HepG2 (cell line): ENCODE results near the gene EVI5.

Source experiments
- CHD4 ChIP-seq: fragments of 200-600 bp; sonication (generic); IDR thresholded peaks from 2 replicates; pipeline ENCODE4 v1.7.0; 2017; ENCODE audit warnings: mild to moderate bottlenecking, low read length, borderline replicate concordance
- FLYWCH1 ChIP-seq: sonication (generic); formaldehyde crosslinking; IDR thresholded peaks from 2 replicates; pipeline ENCODE4 v1.8.1; 2023; ENCODE audit warnings: mild to moderate bottlenecking, missing genetic modification reagents
- PCBP2 ChIP-seq: fragments of 200-400 bp; formaldehyde crosslinking; optimal IDR thresholded peaks from 2 replicates; pipeline ENCODE3; 2018; ENCODE audit warnings: low read length, low read depth; ENCODE audit not compliant: poor library complexity, severe bottlenecking
- REPIN1 ChIP-seq: sonication (generic); formaldehyde crosslinking; IDR thresholded peaks from 2 replicates; pipeline ENCODE4 v1.8.0; 2022; ENCODE audit warnings: missing genetic modification reagents, low read depth, mild to moderate bottlenecking, borderline replicate concordance
- SAFB2 ChIP-seq: sonication (generic); formaldehyde crosslinking; IDR thresholded peaks from 2 replicates; pipeline ENCODE4 v1.5.1; 2020; ENCODE audit warnings: missing genetic modification reagents, low read depth, mild to moderate bottlenecking, borderline replicate concordance
- TBP ChIP-seq: sonication (generic); formaldehyde crosslinking; IDR thresholded peaks from 2 replicates; pipeline ENCODE4 v1.5.0; 2020; ENCODE audit warnings: missing genetic modification reagents
- ZFP36L1 ChIP-seq: sonication (generic); formaldehyde crosslinking; IDR thresholded peaks from 2 replicates; pipeline ENCODE4 v1.8.0; 2022; ENCODE audit warnings: mild to moderate bottlenecking, missing genetic modification reagents, moderate library complexity
- ZNF644 ChIP-seq: IDR thresholded peaks from 2 replicates; pipeline ENCODE4 v1.6.1; 2016; ENCODE audit warnings: low read depth
- TF ChIP-seq, protein P1 (sequence below): IDR thresholded peaks from 2 replicates; pipeline ENCODE4 v1.6.1; 2016
- TF ChIP-seq, protein P2 (sequence below): sonication (generic); formaldehyde crosslinking; IDR thresholded peaks from 2 replicates; pipeline ENCODE4 v1.5.0; 2020; ENCODE audit warnings: mild to moderate bottlenecking, missing genetic modification reagents, moderate library complexity
- TF ChIP-seq, protein P3 (sequence below): IDR thresholded peaks from 2 replicates; pipeline ENCODE4 v1.6.1; 2016; ENCODE audit warnings: missing compliant biosample characterization, missing genetic modification reagents, borderline replicate concordance
- TF ChIP-seq, protein P4 (sequence below): sonication (generic); formaldehyde crosslinking; IDR thresholded peaks from 2 replicates; pipeline ENCODE4 v1.9.0; 2021; ENCODE audit warnings: missing genetic modification reagents, borderline replicate concordance
- TF ChIP-seq, protein P5 (sequence below): sonication (generic); formaldehyde crosslinking; IDR thresholded peaks from 2 replicates; pipeline ENCODE4 v1.4.0; 2020; ENCODE audit warnings: missing genetic modification reagents
- TF ChIP-seq, protein P6 (sequence below): conservative IDR thresholded peaks from 2 replicates; pipeline ENCODE4 v1.6.1; 2018; ENCODE audit warnings: missing genetic modification reagents

DNA sequence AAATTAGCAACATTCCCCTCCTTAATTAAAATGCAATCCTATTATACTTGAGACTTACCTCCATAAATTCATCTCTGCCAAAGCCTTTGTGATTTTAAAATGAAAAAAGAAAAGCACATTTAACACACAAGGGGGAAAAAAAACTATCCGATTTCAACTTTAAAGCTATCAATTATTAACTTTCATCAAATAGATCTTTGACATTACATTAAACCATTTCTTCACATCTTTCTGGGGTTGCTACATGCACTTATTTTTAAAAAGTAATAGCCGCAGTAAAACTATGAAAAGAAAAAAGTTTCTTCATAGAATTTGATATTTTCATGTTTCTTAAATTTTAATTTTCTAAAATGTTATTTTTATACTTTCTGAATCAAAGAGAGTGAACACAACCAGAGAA is 71.0 kb downstream of the EVI5 start:
- no peak for TF ChIP-seq SAFB2 (CRISPR knock-in tag)
- no peak for TF ChIP-seq TBP (CRISPR knock-in tag)
- TF ChIP-seq, protein P1, sequence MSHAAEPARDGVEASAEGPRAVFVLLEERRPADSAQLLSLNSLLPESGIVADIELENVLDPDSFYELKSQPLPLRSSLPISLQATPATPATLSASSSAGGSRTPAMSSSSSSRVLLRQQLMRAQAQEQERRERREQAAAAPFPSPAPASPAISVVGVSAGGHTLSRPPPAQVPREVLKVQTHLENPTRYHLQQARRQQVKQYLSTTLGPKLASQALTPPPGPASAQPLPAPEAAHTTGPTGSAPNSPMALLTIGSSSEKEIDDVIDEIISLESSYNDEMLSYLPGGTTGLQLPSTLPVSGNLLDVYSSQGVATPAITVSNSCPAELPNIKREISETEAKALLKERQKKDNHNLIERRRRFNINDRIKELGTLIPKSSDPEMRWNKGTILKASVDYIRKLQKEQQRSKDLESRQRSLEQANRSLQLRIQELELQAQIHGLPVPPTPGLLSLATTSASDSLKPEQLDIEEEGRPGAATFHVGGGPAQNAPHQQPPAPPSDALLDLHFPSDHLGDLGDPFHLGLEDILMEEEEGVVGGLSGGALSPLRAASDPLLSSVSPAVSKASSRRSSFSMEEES (CRISPR knock-in tag) = no peak
- TF ChIP-seq, protein P2, sequence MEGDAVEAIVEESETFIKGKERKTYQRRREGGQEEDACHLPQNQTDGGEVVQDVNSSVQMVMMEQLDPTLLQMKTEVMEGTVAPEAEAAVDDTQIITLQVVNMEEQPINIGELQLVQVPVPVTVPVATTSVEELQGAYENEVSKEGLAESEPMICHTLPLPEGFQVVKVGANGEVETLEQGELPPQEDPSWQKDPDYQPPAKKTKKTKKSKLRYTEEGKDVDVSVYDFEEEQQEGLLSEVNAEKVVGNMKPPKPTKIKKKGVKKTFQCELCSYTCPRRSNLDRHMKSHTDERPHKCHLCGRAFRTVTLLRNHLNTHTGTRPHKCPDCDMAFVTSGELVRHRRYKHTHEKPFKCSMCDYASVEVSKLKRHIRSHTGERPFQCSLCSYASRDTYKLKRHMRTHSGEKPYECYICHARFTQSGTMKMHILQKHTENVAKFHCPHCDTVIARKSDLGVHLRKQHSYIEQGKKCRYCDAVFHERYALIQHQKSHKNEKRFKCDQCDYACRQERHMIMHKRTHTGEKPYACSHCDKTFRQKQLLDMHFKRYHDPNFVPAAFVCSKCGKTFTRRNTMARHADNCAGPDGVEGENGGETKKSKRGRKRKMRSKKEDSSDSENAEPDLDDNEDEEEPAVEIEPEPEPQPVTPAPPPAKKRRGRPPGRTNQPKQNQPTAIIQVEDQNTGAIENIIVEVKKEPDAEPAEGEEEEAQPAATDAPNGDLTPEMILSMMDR (CRISPR knock-in tag) = no peak
- TF ChIP-seq, protein P3, sequence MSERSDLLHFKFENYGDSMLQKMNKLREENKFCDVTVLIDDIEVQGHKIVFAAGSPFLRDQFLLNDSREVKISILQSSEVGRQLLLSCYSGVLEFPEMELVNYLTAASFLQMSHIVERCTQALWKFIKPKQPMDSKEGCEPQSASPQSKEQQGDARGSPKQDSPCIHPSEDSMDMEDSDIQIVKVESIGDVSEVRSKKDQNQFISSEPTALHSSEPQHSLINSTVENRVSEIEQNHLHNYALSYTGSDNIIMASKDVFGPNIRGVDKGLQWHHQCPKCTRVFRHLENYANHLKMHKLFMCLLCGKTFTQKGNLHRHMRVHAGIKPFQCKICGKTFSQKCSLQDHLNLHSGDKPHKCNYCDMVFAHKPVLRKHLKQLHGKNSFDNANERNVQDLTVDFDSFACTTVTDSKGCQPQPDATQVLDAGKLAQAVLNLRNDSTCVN (CRISPR knock-in tag) = no peak
- no peak for TF ChIP-seq CHD4
- TF ChIP-seq, protein P4, sequence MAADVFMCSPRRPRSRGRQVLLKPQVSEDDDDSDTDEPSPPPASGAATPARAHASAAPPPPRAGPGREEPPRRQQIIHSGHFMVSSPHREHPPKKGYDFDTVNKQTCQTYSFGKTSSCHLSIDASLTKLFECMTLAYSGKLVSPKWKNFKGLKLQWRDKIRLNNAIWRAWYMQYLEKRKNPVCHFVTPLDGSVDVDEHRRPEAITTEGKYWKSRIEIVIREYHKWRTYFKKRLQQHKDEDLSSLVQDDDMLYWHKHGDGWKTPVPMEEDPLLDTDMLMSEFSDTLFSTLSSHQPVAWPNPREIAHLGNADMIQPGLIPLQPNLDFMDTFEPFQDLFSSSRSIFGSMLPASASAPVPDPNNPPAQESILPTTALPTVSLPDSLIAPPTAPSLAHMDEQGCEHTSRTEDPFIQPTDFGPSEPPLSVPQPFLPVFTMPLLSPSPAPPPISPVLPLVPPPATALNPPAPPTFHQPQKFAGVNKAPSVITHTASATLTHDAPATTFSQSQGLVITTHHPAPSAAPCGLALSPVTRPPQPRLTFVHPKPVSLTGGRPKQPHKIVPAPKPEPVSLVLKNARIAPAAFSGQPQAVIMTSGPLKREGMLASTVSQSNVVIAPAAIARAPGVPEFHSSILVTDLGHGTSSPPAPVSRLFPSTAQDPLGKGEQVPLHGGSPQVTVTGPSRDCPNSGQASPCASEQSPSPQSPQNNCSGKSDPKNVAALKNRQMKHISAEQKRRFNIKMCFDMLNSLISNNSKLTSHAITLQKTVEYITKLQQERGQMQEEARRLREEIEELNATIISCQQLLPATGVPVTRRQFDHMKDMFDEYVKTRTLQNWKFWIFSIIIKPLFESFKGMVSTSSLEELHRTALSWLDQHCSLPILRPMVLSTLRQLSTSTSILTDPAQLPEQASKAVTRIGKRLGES = no peak
- TF ChIP-seq, protein P5, sequence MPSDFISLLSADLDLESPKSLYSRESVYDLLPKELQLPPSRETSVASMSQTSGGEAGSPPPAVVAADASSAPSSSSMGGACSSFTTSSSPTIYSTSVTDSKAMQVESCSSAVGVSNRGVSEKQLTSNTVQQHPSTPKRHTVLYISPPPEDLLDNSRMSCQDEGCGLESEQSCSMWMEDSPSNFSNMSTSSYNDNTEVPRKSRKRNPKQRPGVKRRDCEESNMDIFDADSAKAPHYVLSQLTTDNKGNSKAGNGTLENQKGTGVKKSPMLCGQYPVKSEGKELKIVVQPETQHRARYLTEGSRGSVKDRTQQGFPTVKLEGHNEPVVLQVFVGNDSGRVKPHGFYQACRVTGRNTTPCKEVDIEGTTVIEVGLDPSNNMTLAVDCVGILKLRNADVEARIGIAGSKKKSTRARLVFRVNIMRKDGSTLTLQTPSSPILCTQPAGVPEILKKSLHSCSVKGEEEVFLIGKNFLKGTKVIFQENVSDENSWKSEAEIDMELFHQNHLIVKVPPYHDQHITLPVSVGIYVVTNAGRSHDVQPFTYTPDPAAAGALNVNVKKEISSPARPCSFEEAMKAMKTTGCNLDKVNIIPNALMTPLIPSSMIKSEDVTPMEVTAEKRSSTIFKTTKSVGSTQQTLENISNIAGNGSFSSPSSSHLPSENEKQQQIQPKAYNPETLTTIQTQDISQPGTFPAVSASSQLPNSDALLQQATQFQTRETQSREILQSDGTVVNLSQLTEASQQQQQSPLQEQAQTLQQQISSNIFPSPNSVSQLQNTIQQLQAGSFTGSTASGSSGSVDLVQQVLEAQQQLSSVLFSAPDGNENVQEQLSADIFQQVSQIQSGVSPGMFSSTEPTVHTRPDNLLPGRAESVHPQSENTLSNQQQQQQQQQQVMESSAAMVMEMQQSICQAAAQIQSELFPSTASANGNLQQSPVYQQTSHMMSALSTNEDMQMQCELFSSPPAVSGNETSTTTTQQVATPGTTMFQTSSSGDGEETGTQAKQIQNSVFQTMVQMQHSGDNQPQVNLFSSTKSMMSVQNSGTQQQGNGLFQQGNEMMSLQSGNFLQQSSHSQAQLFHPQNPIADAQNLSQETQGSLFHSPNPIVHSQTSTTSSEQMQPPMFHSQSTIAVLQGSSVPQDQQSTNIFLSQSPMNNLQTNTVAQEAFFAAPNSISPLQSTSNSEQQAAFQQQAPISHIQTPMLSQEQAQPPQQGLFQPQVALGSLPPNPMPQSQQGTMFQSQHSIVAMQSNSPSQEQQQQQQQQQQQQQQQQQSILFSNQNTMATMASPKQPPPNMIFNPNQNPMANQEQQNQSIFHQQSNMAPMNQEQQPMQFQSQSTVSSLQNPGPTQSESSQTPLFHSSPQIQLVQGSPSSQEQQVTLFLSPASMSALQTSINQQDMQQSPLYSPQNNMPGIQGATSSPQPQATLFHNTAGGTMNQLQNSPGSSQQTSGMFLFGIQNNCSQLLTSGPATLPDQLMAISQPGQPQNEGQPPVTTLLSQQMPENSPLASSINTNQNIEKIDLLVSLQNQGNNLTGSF (CRISPR knock-in tag) = no peak
- no peak for TF ChIP-seq ZNF644
- TF ChIP-seq, protein P6, sequence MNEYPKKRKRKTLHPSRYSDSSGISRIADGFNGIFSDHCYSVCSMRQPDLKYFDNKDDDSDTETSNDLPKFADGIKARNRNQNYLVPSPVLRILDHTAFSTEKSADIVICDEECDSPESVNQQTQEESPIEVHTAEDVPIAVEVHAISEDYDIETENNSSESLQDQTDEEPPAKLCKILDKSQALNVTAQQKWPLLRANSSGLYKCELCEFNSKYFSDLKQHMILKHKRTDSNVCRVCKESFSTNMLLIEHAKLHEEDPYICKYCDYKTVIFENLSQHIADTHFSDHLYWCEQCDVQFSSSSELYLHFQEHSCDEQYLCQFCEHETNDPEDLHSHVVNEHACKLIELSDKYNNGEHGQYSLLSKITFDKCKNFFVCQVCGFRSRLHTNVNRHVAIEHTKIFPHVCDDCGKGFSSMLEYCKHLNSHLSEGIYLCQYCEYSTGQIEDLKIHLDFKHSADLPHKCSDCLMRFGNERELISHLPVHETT (CRISPR knock-in tag) = no peak
- no peak for TF ChIP-seq PCBP2
- TF ChIP-seq ZFP36L1 (CRISPR knock-in tag) = no peak
- TF ChIP-seq FLYWCH1 (CRISPR knock-in tag) = no peak
- TF ChIP-seq REPIN1 (CRISPR knock-in tag) = no peak
